IMR-90 (cell line): ENCODE results near the gene ADCY4. TPM values are rescaled to one million over a fixed set of nuclear protein-coding genes. Genes with fewer than 3 reads are reported as not detected.

ENCODE experiments used
- ATAC-seq: fragments of 200-7000 bp; cut with Tn5 transposase; 2 replicates; pipeline ENCODE4 v1.9.1; 2020; ENCODE audit warnings: low read depth, mild to moderate bottlenecking, moderate library complexity
- BruUV-seq: library from RNA; stranded (reverse); fragments of 400-500 nt; replicated peaks from 2 replicates; lab custom pipeline; 2021; lab: Mats Ljungman, UMichigan
- CTCF ChIA-PET: fragments of 300-600 bp; formaldehyde crosslinking; extraction: SDS; loops from one replicate; lab custom pipeline; 2021; ENCODE audit warnings: antibody characterized with exemption; lab: Yijun Ruan, JAX
- POLR2A ChIA-PET: fragments of 300-600 bp; sonication (Branson Sonifier 250); formaldehyde crosslinking; loops from one replicate; lab custom pipeline; 2022; ENCODE audit warnings: antibody characterized with exemption; ENCODE audit not compliant: unreplicated experiment; lab: Charles Lee
- DNase-seq: peaks from one replicate; pipeline ENCODE4 v3.0.0; 2013
- H2AFZ ChIP-seq: replicated peaks from 2 replicates; pipeline ENCODE3; 2013; ENCODE audit warnings: low read length, mild to moderate bottlenecking; ENCODE audit not compliant: poor library complexity
- H2AK5ac ChIP-seq: 2 replicates; pipeline ENCODE4 v1.6.1; 2013; ENCODE audit warnings: low read depth, low read length, inconsistent platforms
- H2AK9ac ChIP-seq: replicated peaks from 2 replicates; pipeline ENCODE3; 2013; ENCODE audit warnings: mild to moderate bottlenecking, low read depth, low read length, moderate library complexity; ENCODE audit not compliant: poor library complexity
- H2BK120ac ChIP-seq: 2 replicates; pipeline ENCODE4 v1.6.1; 2013; ENCODE audit warnings: low read depth, low read length, inconsistent platforms
- H2BK15ac ChIP-seq: 3 replicates; pipeline ENCODE4 v1.6.1; 2013; ENCODE audit warnings: low read depth, low read length, inconsistent platforms
- H2BK20ac ChIP-seq: 2 replicates; pipeline ENCODE4 v1.6.1; 2013; ENCODE audit warnings: low read depth, mild to moderate bottlenecking, inconsistent platforms, low read length, moderate library complexity
- H2BK5ac ChIP-seq: 2 replicates; pipeline ENCODE4 v1.6.1; 2013; ENCODE audit warnings: mild to moderate bottlenecking, low read depth, low read length, inconsistent platforms; ENCODE audit not compliant: poor library complexity, severe bottlenecking
- H3K14ac ChIP-seq: replicated peaks from 2 replicates; pipeline ENCODE4 v1.6.1; 2013; ENCODE audit warnings: low read depth, low read length, inconsistent platforms
- H3K18ac ChIP-seq: 2 replicates; pipeline ENCODE4 v1.6.1; 2013; ENCODE audit warnings: low read depth, low read length, control low read depth
- H3K23ac ChIP-seq: 2 replicates; pipeline ENCODE4 v1.6.1; 2013; ENCODE audit warnings: low read depth, low read length, inconsistent platforms
- H3K27ac ChIP-seq: 2 replicates; pipeline ENCODE4 v1.5.1; 2013; ENCODE audit warnings: mild to moderate bottlenecking, control low read depth, low read length; ENCODE audit not compliant: insufficient read depth
- H3K27me3 ChIP-seq: 2 replicates; pipeline ENCODE4 v1.6.1; 2013; ENCODE audit warnings: low read length; ENCODE audit not compliant: control insufficient read depth, insufficient read depth
- H3K36me3 ChIP-seq: 2 replicates; pipeline ENCODE4 v1.6.1; 2013; ENCODE audit warnings: low read length, mixed read lengths; ENCODE audit not compliant: control insufficient read depth, insufficient read depth
- H3K4ac ChIP-seq: 2 replicates; pipeline ENCODE4 v1.6.1; 2013; ENCODE audit warnings: low read depth, low read length, inconsistent platforms
- H3K4me1 ChIP-seq: 2 replicates; pipeline ENCODE4 v1.6.1; 2013; ENCODE audit warnings: low read length, mixed read lengths; ENCODE audit not compliant: control insufficient read depth, insufficient read depth
- H3K4me2 ChIP-seq: 2 replicates; pipeline ENCODE4 v1.6.1; 2013; ENCODE audit warnings: low read depth, mild to moderate bottlenecking, control low read depth, low read length, moderate library complexity
- H3K4me3 ChIP-seq: 2 replicates; pipeline ENCODE4 v1.5.1; 2013; ENCODE audit warnings: low read depth, mild to moderate bottlenecking, control low read depth, low read length, moderate library complexity; ENCODE audit not compliant: insufficient read depth
- H3K56ac ChIP-seq: 2 replicates; pipeline ENCODE4 v1.6.1; 2013; ENCODE audit warnings: low read length, inconsistent platforms; ENCODE audit not compliant: insufficient read depth; ENCODE audit errors: extremely low read depth
- H3K79me1 ChIP-seq, 2 experiments: 2 replicates each; pipeline ENCODE4 v1.6.1; 2013; ENCODE audit warnings: low read length in 2 of 2, inconsistent platforms in 1 of 2, low read depth in 1 of 2
- H3K9ac ChIP-seq: 2 replicates; pipeline ENCODE4 v1.6.1; 2013; ENCODE audit warnings: low read depth, low read length, control low read depth
- H3K9me1 ChIP-seq: 2 replicates; pipeline ENCODE4 v1.6.1; 2013; ENCODE audit warnings: low read length, inconsistent platforms; ENCODE audit not compliant: insufficient read depth
- H3K9me3 ChIP-seq: 2 replicates; pipeline ENCODE4 v1.6.1; 2013; ENCODE audit warnings: low read length; ENCODE audit not compliant: control insufficient read depth, insufficient read depth
- H4K20me1 ChIP-seq: 2 replicates; pipeline ENCODE4 v1.6.1; 2013; ENCODE audit warnings: low read length, inconsistent platforms; ENCODE audit not compliant: insufficient read depth
- H4K5ac ChIP-seq: 2 replicates; pipeline ENCODE4 v1.6.1; 2013; ENCODE audit warnings: mild to moderate bottlenecking, low read depth, low read length, control low read depth
- H4K8ac ChIP-seq, 2 experiments: 2 replicates each; pipeline ENCODE4 v1.6.1; 2013; ENCODE audit warnings: low read depth in 2 of 2, low read length in 2 of 2, control low read depth in 1 of 2, inconsistent platforms in 1 of 2
- H4K91ac ChIP-seq: 2 replicates; pipeline ENCODE4 v1.6.1; 2013; ENCODE audit warnings: low read depth, low read length, inconsistent platforms; ENCODE audit not compliant: insufficient read depth
- BHLHE40 ChIP-seq: fragments of 150-350 bp; IDR thresholded peaks from 2 replicates; pipeline ENCODE4 v1.6.1; 2016; ENCODE audit warnings: mild to moderate bottlenecking, low read depth, low read length
- CEBPB ChIP-seq: IDR thresholded peaks from 2 replicates; pipeline ENCODE4 v1.6.1; 2012; ENCODE audit warnings: low read depth, low read length, improper control_type of control experiment
- CHD1 ChIP-seq: IDR thresholded peaks from 2 replicates; pipeline ENCODE4 v1.6.1; 2012; ENCODE audit warnings: low read depth, low read length, improper control_type of control experiment
- FOS ChIP-seq: fragments of 150-350 bp; IDR thresholded peaks from 2 replicates; pipeline ENCODE4 v1.6.1; 2016; ENCODE audit warnings: low read depth, low read length
- MAFK ChIP-seq: IDR thresholded peaks from 2 replicates; pipeline ENCODE4 v1.6.1; 2012; ENCODE audit warnings: low read depth, low read length, improper control_type of control experiment
- MAZ ChIP-seq: IDR thresholded peaks from 2 replicates; pipeline ENCODE4 v1.6.1; 2012; ENCODE audit warnings: low read depth, mild to moderate bottlenecking, low read length, improper control_type of control experiment, moderate library complexity, borderline replicate concordance
- MXI1 ChIP-seq: IDR thresholded peaks from 2 replicates; pipeline ENCODE4 v1.6.1; 2012; ENCODE audit warnings: low read depth, mild to moderate bottlenecking, low read length, moderate library complexity, borderline replicate concordance
- NFE2L2 ChIP-seq: fragments of 150-350 bp; IDR thresholded peaks from 2 replicates; pipeline ENCODE4 v1.6.1; 2016; ENCODE audit warnings: low read depth, mild to moderate bottlenecking, low read length
- POLR2A ChIP-seq: IDR thresholded peaks from 2 replicates; pipeline ENCODE4 v1.6.1; 2012; ENCODE audit warnings: mild to moderate bottlenecking, low read depth, low read length
- RCOR1 ChIP-seq: IDR thresholded peaks from 2 replicates; pipeline ENCODE4 v1.6.1; 2012; ENCODE audit warnings: mild to moderate bottlenecking, low read length, improper control_type of control experiment; ENCODE audit not compliant: insufficient replicate concordance
- RFX5 ChIP-seq: IDR thresholded peaks from 2 replicates; pipeline ENCODE4 v1.8.0; 2012; ENCODE audit warnings: low read depth, mild to moderate bottlenecking, low read length, moderate library complexity
- SMC3 ChIP-seq: fragments of 150-350 bp; IDR thresholded peaks from 2 replicates; pipeline ENCODE4 v1.6.1; 2016; ENCODE audit warnings: low read depth, mild to moderate bottlenecking, antibody characterized with exemption, low read length, moderate library complexity
- WGBS, 2 experiments: methylation state at CpG; one replicate each; pipeline versions ENCODE4 v1.1.5 to v1.1.7; 2013; ENCODE audit warnings: missing lambda C conversion rate in 2 of 2; ENCODE audit not compliant: insufficient read length in 1 of 2; ENCODE audit errors: extremely low coverage in 2 of 2; 5-methylcytosine and 5-hydroxymethylcytosine counted together
- dilution Hi-C: fragments of 300-500 bp; cut with HindIII; formaldehyde crosslinking; loops from one replicate; pipeline ENCODE4 v1.14.3; 2018; ENCODE audit warnings: low sequenced_read_pairs; ENCODE audit not compliant: unreplicated experiment
- in situ Hi-C: fragments of 300-500 bp; cut with MboI; formaldehyde crosslinking; loops from 3 replicates; pipeline ENCODE4 v1.14.3; 2019; ENCODE audit warnings: low sequenced_read_pairs, inconsistent platforms, mixed read lengths
- intact Hi-C: fragments of 100-400 bp; cut with micrococcal nuclease; formaldehyde crosslinking; loops from 2 replicates; pipeline ENCODE4 v1.10.0; 2022
- polyA plus RNA-seq, 3 experiments: library from polyadenylated mRNA; depleted of rRNA; stranded (reverse); fragments of >200 nt; gene quantifications; 2 replicates each; pipeline ENCODE4 v1.2.3, GENCODE V29; 2012; ENCODE audit warnings: low replicate concordance in 1 of 3
- total RNA-seq: library from RNA; depleted of rRNA; stranded (reverse); fragments of >200 nt; gene quantifications from 2 replicates; pipeline ENCODE4 v1.2.3, GENCODE V29; 2012
- TF ChIP-seq, protein P1 (sequence below): conservative IDR thresholded peaks from 2 replicates; pipeline ENCODE4 v1.5.1; 2012; ENCODE audit warnings: mild to moderate bottlenecking, low read depth, low read length, improper control_type of control experiment
- TF ChIP-seq, protein P2 (sequence below): fragments of 150-350 bp; IDR thresholded peaks from 2 replicates; pipeline ENCODE4 v1.6.1; 2017; ENCODE audit warnings: mild to moderate bottlenecking, antibody characterized with exemption, low read length, low read depth
- TF ChIP-seq, protein P3 (sequence below): fragments of 150-350 bp; IDR thresholded peaks from 2 replicates; pipeline ENCODE4 v1.6.1; 2016; ENCODE audit warnings: low read depth, mild to moderate bottlenecking, low read length, moderate library complexity, borderline replicate concordance

The ADCY4 gene
- total and polyA plus RNA-seq, 2 of the 4 experiments (the other 2 are of a cell fraction) = not detected

DNA sequence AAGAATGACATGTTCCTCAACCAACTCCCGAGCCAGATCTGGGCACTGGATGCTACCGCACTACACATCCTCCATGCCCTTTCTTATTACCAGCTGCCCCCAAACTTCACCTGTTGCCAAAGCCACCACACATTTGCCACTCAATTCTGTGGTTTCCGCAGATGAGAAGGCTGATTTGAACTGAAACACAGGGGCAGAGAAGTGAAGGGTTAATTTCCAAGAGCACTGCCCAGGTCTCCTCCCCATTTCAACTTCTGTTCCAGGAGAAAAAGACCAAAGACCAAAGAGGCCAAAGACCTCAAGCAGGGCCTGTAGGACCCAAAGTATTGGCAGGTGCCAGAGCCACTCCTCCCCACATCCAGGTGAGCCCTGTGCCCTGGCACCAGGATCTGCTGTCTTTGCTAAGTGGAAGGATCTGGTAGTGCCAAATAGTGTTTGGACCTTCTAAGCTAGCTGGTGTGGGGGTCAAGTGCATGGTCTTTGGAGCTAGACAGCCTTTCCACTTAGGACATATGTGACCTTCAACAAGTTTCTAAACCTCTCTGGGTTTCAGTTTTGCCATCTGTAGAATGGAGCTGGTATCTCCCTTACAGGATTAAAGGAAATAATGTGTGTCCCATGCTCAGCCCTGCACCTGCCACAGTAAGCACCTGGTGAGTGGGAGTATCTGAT is 43.3 kb downstream of the ADCY4 start:
- H3K9me1 ChIP-seq = no peaks in the 10 kb centered on the region
- no peak overlapping the region for H2BK20ac ChIP-seq
- ChIA-PET CTCF (interaction anchor here (2.1 kb wide), 1 partner anchor 16 kb away, joined by 5 read pairs; the partner anchor contains the start of gene CIDEB), POLR2A (no interaction called here)
- 0 out of 4 replicates have a peak, but pooled peaks cover 2 to 4% of the 10 kb centered on the region in 2 experiments for H3K79me1 ChIP-seq
- no peak overlapping the region for H2AFZ ChIP-seq
- no peak overlapping the region for H3K14ac ChIP-seq
- H2BK5ac ChIP-seq = no peak overlapping the region
- no peak overlapping the region for H3K56ac ChIP-seq
- no peak overlapping the region for H2AK9ac ChIP-seq
- ATAC-seq (no peak), DNase-seq (no peak)
- H3K23ac ChIP-seq = no peak overlapping the region
- no CpG with 5 or more reads among the region's 3 CpGs for WGBS, 2 experiments
- no peak overlapping the region for H2AK5ac ChIP-seq
- H3K4ac ChIP-seq = no peak overlapping the region
- H3K4me3 ChIP-seq = no peak overlapping the region
- H3K27me3 ChIP-seq = no peaks in the 10 kb centered on the region
- no peak overlapping the region for H4K91ac ChIP-seq
- dilution Hi-C loops = no loop called here
- peaks cover 1% of the 10 kb centered on the region for H3K4me1 ChIP-seq
- H4K8ac ChIP-seq = no peak overlapping the region
- no peak overlapping the region for H3K18ac ChIP-seq
- H4K20me1 ChIP-seq = no peaks in the 10 kb centered on the region
- no peak overlapping the region for H2BK15ac ChIP-seq
- no peak overlapping the region for H4K5ac ChIP-seq
- H3K9ac ChIP-seq = no peak overlapping the region
- peaks cover 28% of the 10 kb centered on the region for H3K36me3 ChIP-seq
- H3K27ac ChIP-seq = no peak overlapping the region
- no peak overlapping the region for H2BK120ac ChIP-seq
- no peaks in the 10 kb centered on the region for H3K9me3 ChIP-seq
- BruUV-seq = no TSS peak
- no peak for TF ChIP-seq MAFK
- no peak for TF ChIP-seq RCOR1
- TF ChIP-seq, protein P1, sequence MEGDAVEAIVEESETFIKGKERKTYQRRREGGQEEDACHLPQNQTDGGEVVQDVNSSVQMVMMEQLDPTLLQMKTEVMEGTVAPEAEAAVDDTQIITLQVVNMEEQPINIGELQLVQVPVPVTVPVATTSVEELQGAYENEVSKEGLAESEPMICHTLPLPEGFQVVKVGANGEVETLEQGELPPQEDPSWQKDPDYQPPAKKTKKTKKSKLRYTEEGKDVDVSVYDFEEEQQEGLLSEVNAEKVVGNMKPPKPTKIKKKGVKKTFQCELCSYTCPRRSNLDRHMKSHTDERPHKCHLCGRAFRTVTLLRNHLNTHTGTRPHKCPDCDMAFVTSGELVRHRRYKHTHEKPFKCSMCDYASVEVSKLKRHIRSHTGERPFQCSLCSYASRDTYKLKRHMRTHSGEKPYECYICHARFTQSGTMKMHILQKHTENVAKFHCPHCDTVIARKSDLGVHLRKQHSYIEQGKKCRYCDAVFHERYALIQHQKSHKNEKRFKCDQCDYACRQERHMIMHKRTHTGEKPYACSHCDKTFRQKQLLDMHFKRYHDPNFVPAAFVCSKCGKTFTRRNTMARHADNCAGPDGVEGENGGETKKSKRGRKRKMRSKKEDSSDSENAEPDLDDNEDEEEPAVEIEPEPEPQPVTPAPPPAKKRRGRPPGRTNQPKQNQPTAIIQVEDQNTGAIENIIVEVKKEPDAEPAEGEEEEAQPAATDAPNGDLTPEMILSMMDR = no peak
- TF ChIP-seq RFX5 = no peak
- TF ChIP-seq MAZ = no peak
- TF ChIP-seq, protein P2, sequence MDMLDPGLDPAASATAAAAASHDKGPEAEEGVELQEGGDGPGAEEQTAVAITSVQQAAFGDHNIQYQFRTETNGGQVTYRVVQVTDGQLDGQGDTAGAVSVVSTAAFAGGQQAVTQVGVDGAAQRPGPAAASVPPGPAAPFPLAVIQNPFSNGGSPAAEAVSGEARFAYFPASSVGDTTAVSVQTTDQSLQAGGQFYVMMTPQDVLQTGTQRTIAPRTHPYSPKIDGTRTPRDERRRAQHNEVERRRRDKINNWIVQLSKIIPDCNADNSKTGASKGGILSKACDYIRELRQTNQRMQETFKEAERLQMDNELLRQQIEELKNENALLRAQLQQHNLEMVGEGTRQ = no peak
- no peak for TF ChIP-seq FOS
- TF ChIP-seq, protein P3, sequence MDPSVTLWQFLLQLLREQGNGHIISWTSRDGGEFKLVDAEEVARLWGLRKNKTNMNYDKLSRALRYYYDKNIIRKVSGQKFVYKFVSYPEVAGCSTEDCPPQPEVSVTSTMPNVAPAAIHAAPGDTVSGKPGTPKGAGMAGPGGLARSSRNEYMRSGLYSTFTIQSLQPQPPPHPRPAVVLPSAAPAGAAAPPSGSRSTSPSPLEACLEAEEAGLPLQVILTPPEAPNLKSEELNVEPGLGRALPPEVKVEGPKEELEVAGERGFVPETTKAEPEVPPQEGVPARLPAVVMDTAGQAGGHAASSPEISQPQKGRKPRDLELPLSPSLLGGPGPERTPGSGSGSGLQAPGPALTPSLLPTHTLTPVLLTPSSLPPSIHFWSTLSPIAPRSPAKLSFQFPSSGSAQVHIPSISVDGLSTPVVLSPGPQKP = no peak
- no peak for TF ChIP-seq SMC3
- no peak for TF ChIP-seq BHLHE40
- TF ChIP-seq MXI1 = no peak
- TF ChIP-seq NFE2L2 = no peak
- TF ChIP-seq CHD1 = no peak
- TF ChIP-seq POLR2A = no peak
- no peak for TF ChIP-seq CEBPB
- in situ Hi-C loops = no loop called here
- no peak overlapping the region for H3K4me2 ChIP-seq
- intact Hi-C loops = loop anchor here (10.0 kb wide), 1 partner anchor 307 kb away; the partner anchor contains the start of gene DHRS4L2
